ENCODE results near the gene DUSP8.

DUSP8 gene

DNA sequence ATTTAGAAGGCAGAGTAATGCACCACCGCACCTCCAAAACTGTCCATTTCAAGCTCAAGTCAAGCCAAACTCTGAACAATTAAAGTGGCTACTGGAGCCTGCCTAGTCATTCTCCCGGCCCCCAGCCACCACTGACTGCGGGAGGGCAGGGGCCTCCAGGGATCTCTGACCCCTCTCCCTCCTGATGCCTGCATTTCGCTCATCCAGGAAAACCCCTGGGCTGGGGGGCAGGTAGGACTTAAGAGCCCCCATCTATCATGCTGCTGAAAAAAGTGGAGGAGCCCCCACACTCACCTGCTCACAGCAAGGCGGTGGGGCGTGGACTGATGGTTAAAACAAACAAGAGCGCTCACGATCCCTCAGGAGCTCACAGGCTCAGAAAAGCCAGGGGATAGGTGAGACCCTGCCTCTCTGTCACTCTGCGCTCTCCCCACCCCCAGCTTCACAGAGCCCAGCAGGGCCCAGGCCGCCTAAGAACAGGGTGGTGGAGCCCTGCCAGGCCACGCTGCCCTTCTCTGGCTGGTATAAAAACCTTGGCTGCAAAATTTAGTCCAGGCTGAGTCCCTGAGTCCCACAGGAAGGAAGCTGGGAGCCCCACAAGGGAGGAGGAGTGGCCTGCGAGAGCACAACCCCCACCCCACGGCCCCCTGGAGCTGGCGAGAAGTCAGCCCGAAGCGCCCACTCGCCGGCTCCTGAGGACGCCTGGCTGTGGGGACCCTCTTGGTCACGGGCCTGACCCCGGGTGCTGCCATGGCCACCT, 64.5 kb downstream of the DUSP8 start:
- no peak overlapping the region for H3K27ac ChIP-seq

GRCh38 chr11:1506981-1507380, 65.1 kb downstream of the DUSP8 start:
- no peak overlapping the region for H3K27ac ChIP-seq
- TF ChIP-seq, protein P1, sequence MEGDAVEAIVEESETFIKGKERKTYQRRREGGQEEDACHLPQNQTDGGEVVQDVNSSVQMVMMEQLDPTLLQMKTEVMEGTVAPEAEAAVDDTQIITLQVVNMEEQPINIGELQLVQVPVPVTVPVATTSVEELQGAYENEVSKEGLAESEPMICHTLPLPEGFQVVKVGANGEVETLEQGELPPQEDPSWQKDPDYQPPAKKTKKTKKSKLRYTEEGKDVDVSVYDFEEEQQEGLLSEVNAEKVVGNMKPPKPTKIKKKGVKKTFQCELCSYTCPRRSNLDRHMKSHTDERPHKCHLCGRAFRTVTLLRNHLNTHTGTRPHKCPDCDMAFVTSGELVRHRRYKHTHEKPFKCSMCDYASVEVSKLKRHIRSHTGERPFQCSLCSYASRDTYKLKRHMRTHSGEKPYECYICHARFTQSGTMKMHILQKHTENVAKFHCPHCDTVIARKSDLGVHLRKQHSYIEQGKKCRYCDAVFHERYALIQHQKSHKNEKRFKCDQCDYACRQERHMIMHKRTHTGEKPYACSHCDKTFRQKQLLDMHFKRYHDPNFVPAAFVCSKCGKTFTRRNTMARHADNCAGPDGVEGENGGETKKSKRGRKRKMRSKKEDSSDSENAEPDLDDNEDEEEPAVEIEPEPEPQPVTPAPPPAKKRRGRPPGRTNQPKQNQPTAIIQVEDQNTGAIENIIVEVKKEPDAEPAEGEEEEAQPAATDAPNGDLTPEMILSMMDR (IDR thresholded peaks at IDR 0.05), result no peak

More for the DNA sequence above, 64.5 kb downstream of the DUSP8 start:
- TF ChIP-seq, protein P1 (IDR thresholded peaks at IDR 0.05), result no peak
- TF ChIP-seq ZFX (IDR thresholded peaks at IDR 0.05; ENCODE audit: borderline replicate concordance), result no peak

DNA sequence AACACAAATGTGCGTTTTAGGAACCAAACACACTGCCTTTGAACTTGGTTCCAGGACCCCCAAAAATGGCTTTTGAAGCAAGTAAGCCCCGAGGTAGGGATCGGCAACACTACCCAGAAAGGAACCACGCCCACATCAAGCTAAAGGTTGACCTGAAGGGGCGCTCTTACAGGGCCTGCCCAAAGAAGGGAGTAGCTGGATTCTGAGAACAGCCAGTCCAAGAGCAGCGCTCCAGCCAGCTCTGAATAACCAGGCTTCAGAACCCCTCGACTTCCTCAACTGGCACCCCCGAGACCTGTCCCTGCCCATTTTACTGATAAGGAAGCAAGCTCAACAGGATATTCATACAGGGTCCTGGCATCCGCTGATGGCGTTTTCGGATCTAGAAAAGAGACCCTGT, 66.6 kb downstream of the DUSP8 start:
- H3K27ac ChIP-seq, result no peak overlapping the region
- TF ChIP-seq ZFX (IDR thresholded peaks at IDR 0.05; ENCODE audit: borderline replicate concordance), result no peak
- TF ChIP-seq, protein P1 (IDR thresholded peaks at IDR 0.05), result peak; percentile 41

GRCh38 chr11:1504581-1505290, 67.3 kb downstream of the DUSP8 start:
- TF ChIP-seq, protein P1 (IDR thresholded peaks at IDR 0.05), result no peak
- no peak for TF ChIP-seq ZFX (IDR thresholded peaks at IDR 0.05; ENCODE audit: borderline replicate concordance)
- H3K27ac ChIP-seq, result no peak overlapping the region

DNA sequence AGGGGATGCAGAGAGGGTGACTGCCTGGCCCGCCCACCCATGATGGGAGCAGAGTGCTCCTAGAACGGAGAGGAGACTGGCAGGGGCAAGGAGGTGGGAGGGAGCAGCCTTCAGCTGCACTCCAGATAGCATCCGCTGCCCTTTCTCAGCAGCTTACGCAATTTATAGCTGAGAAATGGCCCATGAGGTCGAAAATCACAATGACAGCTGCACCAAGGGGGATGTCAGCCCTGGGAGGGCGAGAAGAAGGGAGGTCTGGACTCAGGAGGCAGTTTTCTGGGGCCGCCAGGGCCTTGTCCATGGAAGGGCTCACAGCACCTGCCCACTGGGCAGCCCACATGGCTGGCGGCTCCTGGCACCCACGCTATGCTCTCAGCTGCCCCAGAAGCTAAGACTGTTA, 67.9 kb downstream of the DUSP8 start:
- no peak for TF ChIP-seq ZFX (IDR thresholded peaks at IDR 0.05; ENCODE audit: borderline replicate concordance)
- TF ChIP-seq, protein P1 (IDR thresholded peaks at IDR 0.05), result no peak
- no peak overlapping the region for H3K27ac ChIP-seq

Data from 22Rv1 (cell line).